ENCODE measurements around the gene SLC43A3.

SLC43A3 gene

GRCh38 chr11:57474803-57475115 is 47.8 kb upstream of the SLC43A3 start:
- Histone ChIP-seq H3K27ac (replicated peaks) (peak overlapping the region; percentile 24; the same call in 1 of the 2 replicates), H3K27me3 (ENCODE audit: insufficient read depth, poor library complexity, severe bottlenecking) (no peaks in the 10 kb centered on the region), H3K4me3 (replicated peaks; ENCODE audit: insufficient read depth, low read length) (no peak overlapping the region)
- DNase-seq (ENCODE audit: low read depth in 1 of 2, low spot score in 1 of 2): no peak
- peak; percentile 84 for TF ChIP-seq REST (IDR thresholded peaks at IDR 0.05; ENCODE audit: insufficient replicate concordance, low read depth)
- TF ChIP-seq SPI1 (IDR thresholded peaks at IDR 0.05; ENCODE audit: borderline replicate concordance, low read depth): no peak
- TF ChIP-seq POLR2AphosphoS5 (IDR thresholded peaks at IDR 0.05; ENCODE audit: low read depth): no peak

- H3K27me3 ChIP-seq (ENCODE audit: insufficient read depth, poor library complexity, severe bottlenecking): no peaks in the 10 kb centered on the region
- TF ChIP-seq CTCF (IDR thresholded peaks at IDR 0.05; ENCODE audit: insufficient read depth, low read length) (no peak), REST (IDR thresholded peaks at IDR 0.05; ENCODE audit: insufficient replicate concordance, low read depth) (no peak), POLR2AphosphoS5 (IDR thresholded peaks at IDR 0.05; ENCODE audit: low read depth) (no peak), SPI1 (IDR thresholded peaks at IDR 0.05; ENCODE audit: borderline replicate concordance, low read depth) (peak; percentile 87), GABPA (IDR thresholded peaks at IDR 0.05; ENCODE audit: low read depth) (0 out of 2 replicates have a peak, but pooled peaks have one; percentile 43)
- no peak overlapping the region for H3K4me3 ChIP-seq (replicated peaks; ENCODE audit: insufficient read depth, low read length)
- DNase-seq (ENCODE audit: low read depth in 1 of 2, low spot score in 1 of 2): peak in 1 of 2 experiments; percentile 75
- peak overlapping the region; percentile 41 for H3K27ac ChIP-seq (replicated peaks)
Observed at GRCh38 chr11:57474017-57474802, 47.3 kb upstream of the SLC43A3 start.

- Histone ChIP-seq H3K4me3 (replicated peaks; ENCODE audit: insufficient read depth, low read length) (no peak overlapping the region), H3K27me3 (ENCODE audit: insufficient read depth, poor library complexity, severe bottlenecking) (no peaks in the 10 kb centered on the region), H3K27ac (replicated peaks) (peak overlapping the region; percentile 41; the same call in 1 of the 2 replicates)
- no peak for TF ChIP-seq GABPA (IDR thresholded peaks at IDR 0.05; ENCODE audit: low read depth)
- no peak for TF ChIP-seq POLR2AphosphoS5 (IDR thresholded peaks at IDR 0.05; ENCODE audit: low read depth)
- TF ChIP-seq CTCF (IDR thresholded peaks at IDR 0.05; ENCODE audit: insufficient read depth, low read length): no peak
- TF ChIP-seq REST (IDR thresholded peaks at IDR 0.05; ENCODE audit: insufficient replicate concordance, low read depth): no peak
- no peak for TF ChIP-seq SPI1 (IDR thresholded peaks at IDR 0.05; ENCODE audit: borderline replicate concordance, low read depth)
- peak in 1 of 2 experiments; percentile 72 for DNase-seq (ENCODE audit: low read depth in 1 of 2, low spot score in 1 of 2)
Observed at GRCh38 chr11:57473285-57473841, 46.4 kb upstream of the SLC43A3 start.
